Gastroesophageal sphincter (tissue), 4 donors: Measurements from ENCODE around the gene RNF123. TPM values are rescaled to one million over a fixed set of nuclear protein-coding genes. Genes with fewer than 3 reads are reported as not detected.

Source experiments
- ATAC-seq: fragments of 150-250 bp; one replicate; pipeline ENCODE4 v1.9.1; 2016; ENCODE audit warnings: mild to moderate bottlenecking, moderate library complexity
- H3K27ac ChIP-seq, 4 donors: fragments of 200-600 bp; sonication (generic) in 3 of 4; 1 replicate in 3 of 4; 2 replicates in 1 of 4; pipeline ENCODE4 v1.5.1; 2016 to 2019
- H3K27me3 ChIP-seq: fragments of 200-600 bp; sonication (generic); one replicate; pipeline ENCODE4 v1.5.1; 2019
- H3K36me3 ChIP-seq, 2 donors: fragments of 200-600 bp; sonication (generic); one replicate each; pipeline ENCODE4 v1.5.1; 2019; ENCODE audit warnings: control low read depth in 1 of 2
- H3K4me1 ChIP-seq, 3 donors: fragments of 200-600 bp; sonication (generic); 1 replicate in 2 of 3; 2 replicates in 1 of 3; pipeline ENCODE4 v1.5.1; 2016 to 2019; ENCODE audit warnings: control low read depth in 2 of 3
- H3K4me3 ChIP-seq, 2 donors: fragments of 200-600 bp; sonication (generic); one replicate each; pipeline ENCODE4 v1.5.1; 2019; ENCODE audit warnings: mild to moderate bottlenecking in 1 of 2, moderate library complexity in 1 of 2
- H3K9me3 ChIP-seq, 3 donors: fragments of 200-600 bp; sonication (generic); one replicate each; pipeline ENCODE4 v1.5.1; 2017 to 2019; ENCODE audit warnings: control low read depth in 2 of 3
- EP300 ChIP-seq: sonication (generic); formaldehyde crosslinking; IDR thresholded peaks from one replicate; pipeline ENCODE4 v1.6.1; 2017; ENCODE audit warnings: antibody characterized with exemption, mild to moderate bottlenecking
- POLR2A ChIP-seq, 2 donors: fragments of 450-650 bp; IDR thresholded peaks; one replicate each; pipeline ENCODE4 v1.6.1; 2017; ENCODE audit warnings: antibody characterized with exemption in 2 of 2, mild to moderate bottlenecking in 2 of 2, moderate library complexity in 1 of 2
- POLR2AphosphoS5 ChIP-seq: sonication (generic); formaldehyde crosslinking; IDR thresholded peaks from one replicate; pipeline ENCODE4 v1.6.1; 2017; ENCODE audit warnings: antibody characterized with exemption
- WGBS, 2 donors: methylation state at CpG; one replicate each; pipeline ENCODE4 v1.1.5; 2018; ENCODE audit warnings: low coverage in 1 of 2; 5-methylcytosine and 5-hydroxymethylcytosine counted together
- small RNA-seq, 4 donors: library from RNA; depleted of rRNA; stranded (forward); fragments of <200 nt; gene quantifications; one replicate each; pipeline ENCODE3, GENCODE V24; 2016
- total RNA-seq, 4 donors: library from RNA; depleted of rRNA; stranded (reverse); fragments of >200 nt; gene quantifications; one replicate each; pipeline ENCODE4 v1.1.0, GENCODE V29; 2016
- TF ChIP-seq, protein P1 (sequence below), 4 experiments: fragments of 200-600 bp in 2 of 4; fragments of 450-650 bp in 2 of 4; sonication (generic) in 1 of 4; IDR thresholded peaks; one replicate each; pipeline ENCODE4 v1.5.1; 2017 to 2019; ENCODE audit warnings: antibody characterized with exemption in 4 of 4, mild to moderate bottlenecking in 2 of 4, moderate library complexity in 2 of 4

Gene RNF123
- total RNA-seq, 4 donors from 2014 or later, result 18.5 to 31.2 (median 21.8) TPM

DNA sequence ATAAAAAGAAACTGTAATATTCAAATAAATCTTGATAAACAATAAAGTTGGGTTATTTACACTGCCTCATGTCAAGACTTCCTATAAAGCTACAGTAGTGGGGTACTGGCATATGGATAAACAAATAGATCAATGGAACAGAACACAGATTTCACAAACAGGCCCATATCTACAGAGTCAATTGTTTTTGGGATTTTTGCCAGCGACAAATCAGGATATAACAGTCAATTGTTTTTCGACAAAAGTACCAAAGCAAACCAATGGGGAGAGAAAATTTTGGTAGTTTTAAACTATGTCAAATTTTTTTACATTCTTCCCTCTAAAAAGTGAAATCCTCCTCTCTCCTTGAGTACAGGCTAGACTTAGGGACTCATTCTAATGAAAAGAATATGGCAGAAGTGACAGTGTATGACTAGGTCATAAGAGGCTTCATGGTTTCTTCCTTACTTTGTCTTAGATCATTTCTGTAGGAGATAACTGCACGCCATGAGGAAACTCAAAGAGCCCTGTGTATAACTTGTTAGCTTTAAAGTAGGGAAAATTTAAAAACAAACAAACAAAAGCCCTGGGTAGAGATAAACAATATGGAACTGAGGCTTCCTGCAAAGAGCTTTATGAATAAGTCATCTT lies 80.0 kb downstream of the RNF123 start:
- WGBS, 2 donors, result 75 to 87% methylated on average over 3 of the region's 3 CpGs
- Histone ChIP-seq H3K9me3 (no peaks in the 10 kb centered on the region), H3K36me3 (peaks cover 0 to 18% of the 10 kb centered on the region in 2 donors), H3K27ac (no peak overlapping the region), H3K27me3 (no peaks in the 10 kb centered on the region), H3K4me1 (peaks cover 0 to 30% (median 4%) of the 10 kb centered on the region in 3 donors), H3K4me3 (no peak overlapping the region)
- no peak for ATAC-seq
- TF ChIP-seq, protein P1, sequence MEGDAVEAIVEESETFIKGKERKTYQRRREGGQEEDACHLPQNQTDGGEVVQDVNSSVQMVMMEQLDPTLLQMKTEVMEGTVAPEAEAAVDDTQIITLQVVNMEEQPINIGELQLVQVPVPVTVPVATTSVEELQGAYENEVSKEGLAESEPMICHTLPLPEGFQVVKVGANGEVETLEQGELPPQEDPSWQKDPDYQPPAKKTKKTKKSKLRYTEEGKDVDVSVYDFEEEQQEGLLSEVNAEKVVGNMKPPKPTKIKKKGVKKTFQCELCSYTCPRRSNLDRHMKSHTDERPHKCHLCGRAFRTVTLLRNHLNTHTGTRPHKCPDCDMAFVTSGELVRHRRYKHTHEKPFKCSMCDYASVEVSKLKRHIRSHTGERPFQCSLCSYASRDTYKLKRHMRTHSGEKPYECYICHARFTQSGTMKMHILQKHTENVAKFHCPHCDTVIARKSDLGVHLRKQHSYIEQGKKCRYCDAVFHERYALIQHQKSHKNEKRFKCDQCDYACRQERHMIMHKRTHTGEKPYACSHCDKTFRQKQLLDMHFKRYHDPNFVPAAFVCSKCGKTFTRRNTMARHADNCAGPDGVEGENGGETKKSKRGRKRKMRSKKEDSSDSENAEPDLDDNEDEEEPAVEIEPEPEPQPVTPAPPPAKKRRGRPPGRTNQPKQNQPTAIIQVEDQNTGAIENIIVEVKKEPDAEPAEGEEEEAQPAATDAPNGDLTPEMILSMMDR (IDR thresholded peaks at IDR 0.05), result no peak
- TF ChIP-seq EP300, result no peak
- TF ChIP-seq POLR2A (IDR thresholded peaks at IDR 0.05), result no peak
- TF ChIP-seq POLR2AphosphoS5, result no peak

DNA sequence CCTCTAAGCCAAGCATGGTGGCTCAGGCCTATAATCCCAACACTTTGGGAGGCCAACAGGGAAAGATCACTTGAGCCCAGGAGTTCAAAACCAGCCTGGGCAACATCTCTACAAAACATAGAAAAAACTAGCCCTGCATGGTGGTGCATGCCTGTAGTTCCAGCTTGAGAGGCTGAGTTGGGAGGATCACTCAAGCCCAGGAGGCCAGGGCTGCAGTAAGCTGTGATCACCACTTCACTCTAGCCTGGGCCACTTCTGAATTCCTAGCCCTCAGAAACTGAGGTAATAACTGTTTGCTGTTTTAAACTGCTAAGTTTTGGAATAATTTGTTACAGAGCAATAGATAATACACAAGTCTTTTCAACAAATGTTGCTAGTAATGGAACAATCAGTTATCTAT lies 80.6 kb downstream of the RNF123 start:
- no peak for ATAC-seq

More for the DNA sequence above, 80.6 kb downstream of the RNF123 start:
- H3K9me3 ChIP-seq, result no peaks in the 10 kb centered on the region
- TF ChIP-seq POLR2A (IDR thresholded peaks at IDR 0.05) (no peak), EP300 (no peak), POLR2AphosphoS5 (no peak)
- TF ChIP-seq, protein P1 (IDR thresholded peaks at IDR 0.05), result no peak
- H3K4me3 ChIP-seq, result no peak overlapping the region
- no peak overlapping the region for H3K27ac ChIP-seq
- no peaks in the 10 kb centered on the region for H3K27me3 ChIP-seq
- H3K36me3 ChIP-seq, result peaks cover 0 to 18% of the 10 kb centered on the region in 2 donors
- H3K4me1 ChIP-seq, result peaks cover 0 to 35% (median 5%) of the 10 kb centered on the region in 3 donors

Small RNAs within 50 kb of the gene (small RNA-seq; reads per million reads assigned to genes)
- gene AMIGO3 (0 reads per million in 4 donors), gene COX6CP14 (0 reads per million in 4 donors)

Other genes with a start within 250 kb of the RNF123 start
- 100 to 1,000 TPM in 3 of 4 donors, 10 to 100 TPM in 1; 74.2 to 195 (median 123) TPM for gene DAG1, start 219.3 kb upstream of the RNF123 start, total RNA-seq
- under 1 TPM; 0.37 to 0.81 (median 0.73) TPM for gene BSN, start 135.1 kb upstream of the RNF123 start, total RNA-seq
- gene APEH, start 15.2 kb upstream of the RNF123 start, total RNA-seq, result 10 to 100 TPM; 61.4 to 80.2 (median 71.5) TPM
- gene MST1, start 83 bp upstream of the RNF123 start, total RNA-seq, result 1 to 10 TPM in 3 of 4 donors, under 1 TPM in 1; 0.89 to 7.3 (median 4.4) TPM
- gene AMIGO3, start 30.1 kb downstream of the RNF123 start, total RNA-seq, result under 1 TPM in 2 of 4 donors, not detected in 2; 0.27 to 0.31 TPM
- gene GMPPB, start 34.4 kb downstream of the RNF123 start, total RNA-seq, result 10 to 100 TPM; 15.6 to 20.5 (median 17.3) TPM
- gene IP6K1, start 97.0 kb downstream of the RNF123 start, total RNA-seq, result 10 to 100 TPM; 37.8 to 64.9 (median 43.5) TPM
- under 1 TPM in 1 of 4 donors, not detected in 3; 0.40 TPM for gene CDHR4, start 110.3 kb downstream of the RNF123 start, total RNA-seq
- 1 to 10 TPM; 1.3 to 3.4 (median 3.1) TPM for gene INKA1, start 113.7 kb downstream of the RNF123 start, total RNA-seq
- gene UBA7, start 124.4 kb downstream of the RNF123 start, total RNA-seq, result 10 to 100 TPM; 16.2 to 62.7 (median 31.1) TPM
- gene TRAIP, start 167.0 kb downstream of the RNF123 start, total RNA-seq, result 1 to 10 TPM in 3 of 4 donors, under 1 TPM in 1; 0.81 to 1.8 (median 1.6) TPM
- not detected for gene CAMKV, start 180.3 kb downstream of the RNF123 start, total RNA-seq
- 1 to 10 TPM; 1.2 to 5.9 (median 2.0) TPM for gene MST1R, start 214.3 kb downstream of the RNF123 start, total RNA-seq
- gene MON1A, start 240.3 kb downstream of the RNF123 start, total RNA-seq, result 10 to 100 TPM in 2 of 4 donors, 1 to 10 TPM in 2; 9.0 to 21.8 (median 10.8) TPM